GM12865 (cell line): ENCODE data around the gene MOV10.

ENCODE experiments used
- DNase-seq: peaks from one replicate; pipeline ENCODE4 v3.0.0; 2010; ENCODE audit warnings: low read depth
- H3K4me3 ChIP-seq: 2 replicates; pipeline ENCODE4 v1.5.1; 2011; ENCODE audit warnings: mild to moderate bottlenecking, low read depth, low read length, control low read depth
- CTCF ChIP-seq: IDR thresholded peaks from 2 replicates; pipeline ENCODE4 v1.5.1; 2011; ENCODE audit warnings: low read length, control low read depth, low read depth, inconsistent platforms; ENCODE audit not compliant: insufficient read depth; ENCODE audit errors: missing control alignments

The MOV10 gene

DNA sequence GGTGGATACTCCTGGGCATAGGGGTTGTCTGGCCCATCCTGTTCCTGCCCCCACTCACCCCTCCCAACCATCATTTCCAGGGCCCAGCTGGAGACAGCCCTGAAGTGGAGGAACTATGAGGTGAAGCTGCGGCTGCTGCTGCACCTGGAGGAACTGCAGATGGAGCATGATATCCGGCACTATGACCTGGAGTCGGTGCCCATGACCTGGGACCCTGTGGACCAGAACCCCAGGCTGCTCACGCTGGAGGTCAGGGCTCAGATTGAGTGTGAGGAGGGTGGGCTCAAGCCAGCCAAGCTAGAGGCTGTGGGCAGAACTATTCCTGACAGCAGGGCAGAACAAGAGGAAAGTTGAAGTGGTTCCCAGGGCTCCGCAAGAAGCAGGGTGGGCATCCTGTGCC lies 18.2 kb downstream of the MOV10 start:
- DNase-seq, result no peak
- TF ChIP-seq CTCF, result no peak
- H3K4me3 ChIP-seq, result no peak overlapping the region

DNA sequence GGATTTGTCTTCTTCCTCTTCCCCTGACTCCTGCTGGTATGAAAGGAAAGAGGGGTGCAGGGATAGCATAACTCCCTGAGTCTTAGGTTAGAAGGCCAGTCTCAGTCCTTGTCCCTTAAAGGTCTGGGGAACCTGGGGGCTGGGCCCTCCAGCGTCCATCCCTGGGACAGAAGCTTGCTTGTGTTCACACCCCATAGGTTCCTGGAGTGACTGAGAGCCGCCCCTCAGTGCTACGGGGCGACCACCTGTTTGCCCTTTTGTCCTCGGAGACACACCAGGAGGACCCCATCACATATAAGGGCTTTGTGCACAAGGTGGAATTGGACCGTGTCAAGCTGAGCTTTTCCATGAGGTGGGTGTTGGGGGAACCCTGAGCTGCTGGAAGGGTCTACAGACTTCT lies 19.4 kb downstream of the MOV10 start:
- no peak overlapping the region for H3K4me3 ChIP-seq

GRCh38 chr1:112694363-112694929 lies 20.0 kb downstream of the MOV10 start:
- no peak overlapping the region for H3K4me3 ChIP-seq
- no peak for TF ChIP-seq CTCF
- DNase-seq, result no peak

More for the DNA sequence above, 19.4 kb downstream of the MOV10 start:
- no peak for DNase-seq
- TF ChIP-seq CTCF, result no peak

DNA sequence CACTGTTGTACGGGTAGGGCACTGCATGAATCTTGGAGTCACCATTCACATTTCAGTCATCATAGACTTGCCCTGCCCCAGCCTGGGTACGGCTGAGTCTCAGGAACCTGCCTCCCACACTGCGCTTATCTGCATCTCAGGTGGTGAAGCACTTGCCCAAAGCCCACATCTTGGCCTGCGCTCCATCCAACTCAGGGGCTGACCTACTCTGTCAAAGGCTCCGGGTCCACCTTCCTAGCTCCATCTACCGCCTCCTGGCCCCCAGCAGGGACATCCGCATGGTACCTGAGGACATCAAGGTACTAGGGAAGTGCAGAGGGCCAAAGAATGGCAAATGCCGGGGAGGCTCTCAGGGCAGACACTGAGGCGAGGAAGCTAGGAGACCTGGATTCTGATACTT lies 20.8 kb downstream of the MOV10 start:
- no peak overlapping the region for H3K4me3 ChIP-seq
- DNase-seq, result no peak
- TF ChIP-seq CTCF, result no peak

DNA sequence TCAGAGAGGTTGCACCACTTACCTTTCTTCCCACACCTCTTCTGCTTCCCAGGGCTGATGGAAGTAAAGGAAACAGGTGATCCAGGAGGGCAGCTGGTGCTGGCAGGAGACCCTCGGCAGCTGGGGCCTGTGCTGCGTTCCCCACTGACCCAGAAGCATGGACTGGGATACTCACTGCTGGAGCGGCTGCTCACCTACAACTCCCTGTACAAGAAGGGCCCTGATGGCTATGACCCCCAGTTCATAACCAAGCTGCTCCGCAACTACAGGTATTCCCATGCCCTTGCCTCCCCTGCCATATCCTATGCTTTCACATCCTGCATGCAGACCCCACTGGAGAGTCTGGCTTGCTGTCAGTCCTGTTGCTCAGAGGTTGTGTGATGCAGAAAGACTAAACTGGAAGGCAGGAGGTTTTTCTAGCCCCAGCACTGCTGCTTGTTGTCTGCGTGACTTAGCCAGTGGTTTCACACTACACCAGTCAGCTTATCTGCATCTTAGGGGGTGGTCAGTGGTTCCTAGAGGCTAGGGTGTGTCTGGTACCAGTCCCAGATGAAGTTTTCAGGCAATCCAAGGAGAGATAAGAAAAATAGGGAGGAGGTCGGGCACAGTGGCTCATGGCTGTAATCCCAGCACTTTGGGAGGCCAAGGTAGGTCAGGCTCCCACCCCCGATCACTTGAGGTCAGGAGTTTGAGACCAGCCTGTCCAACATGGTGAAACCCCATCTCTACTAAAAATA lies 22.3 kb downstream of the MOV10 start:
- no peak overlapping the region for H3K4me3 ChIP-seq
- DNase-seq, result no peak
- TF ChIP-seq CTCF, result no peak

DNA sequence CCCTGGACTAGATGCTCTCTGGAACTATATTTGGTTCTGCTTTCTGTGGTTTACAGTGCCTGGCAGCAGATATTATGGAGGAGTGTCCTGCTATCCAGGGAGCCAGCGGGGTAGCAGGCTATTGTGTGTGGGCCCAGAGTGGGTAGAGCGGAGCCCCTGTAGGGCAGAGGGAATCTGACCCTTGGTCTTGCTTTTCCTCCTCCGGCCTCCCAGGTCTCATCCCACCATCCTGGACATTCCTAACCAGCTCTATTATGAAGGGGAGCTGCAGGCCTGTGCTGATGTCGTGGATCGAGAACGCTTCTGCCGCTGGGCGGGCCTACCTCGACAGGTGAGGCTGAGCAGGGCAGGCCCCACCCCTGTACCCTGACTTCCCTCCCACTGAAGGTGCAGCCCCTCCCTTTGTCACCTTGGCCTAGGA lies 23.3 kb downstream of the MOV10 start:
- TF ChIP-seq CTCF, result no peak
- H3K4me3 ChIP-seq, result no peak overlapping the region
- DNase-seq, result no peak
